NCI-H2107 (cell line): Measurements from ENCODE around the gene SPOCK1.

Experiments used
- DNase-seq: peaks from one replicate; lab custom pipeline; 2025; lab: John Stamatoyannopoulos, UW

SPOCK1 gene

DNA sequence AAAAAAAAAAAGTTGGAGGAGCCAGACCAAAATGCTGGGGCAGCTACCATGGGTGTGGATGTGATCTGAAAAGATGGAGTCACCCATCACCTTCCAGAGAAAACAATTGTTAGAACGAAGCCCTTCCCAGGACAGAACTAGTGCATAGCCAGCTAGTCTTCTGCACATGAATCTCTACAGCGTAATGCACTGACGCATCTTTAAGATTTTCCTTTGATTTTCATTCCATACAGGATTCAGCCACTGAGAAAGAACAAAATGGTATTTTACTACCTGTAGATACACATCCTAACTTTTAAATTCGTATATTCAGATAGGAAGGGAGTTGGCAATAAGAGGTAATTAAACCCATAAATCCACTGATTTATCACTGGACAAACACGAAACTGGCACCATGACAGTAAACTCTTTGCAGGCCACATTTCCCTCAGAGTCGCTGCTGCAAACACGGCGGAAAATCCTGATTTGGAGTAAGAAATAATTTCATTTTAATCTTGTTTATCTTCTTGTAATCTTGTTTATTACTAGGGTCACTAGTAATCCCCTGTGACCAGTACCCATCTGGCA is 206.6 kb downstream of the SPOCK1 start:
- no peak for DNase-seq

DNA sequence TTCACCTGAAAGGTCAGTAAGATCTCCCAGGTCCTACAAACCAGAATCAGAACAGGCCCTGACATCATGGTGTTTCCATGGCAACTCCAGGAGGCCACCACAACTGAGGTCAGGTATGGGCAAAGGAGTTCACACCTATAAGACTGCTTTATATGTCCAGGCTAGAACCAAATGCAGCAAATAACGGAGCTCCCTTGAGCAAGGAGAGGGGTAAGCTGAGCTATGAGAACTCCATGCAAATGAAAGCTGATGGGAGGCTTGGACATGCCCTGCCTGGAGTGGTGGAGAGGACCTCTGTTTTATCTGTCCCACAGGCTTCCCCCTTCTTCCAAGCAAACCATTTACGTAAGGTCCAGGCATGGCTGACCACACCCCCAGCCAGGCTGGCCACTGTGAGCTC is 207.7 kb downstream of the SPOCK1 start:
- no peak for DNase-seq

DNA sequence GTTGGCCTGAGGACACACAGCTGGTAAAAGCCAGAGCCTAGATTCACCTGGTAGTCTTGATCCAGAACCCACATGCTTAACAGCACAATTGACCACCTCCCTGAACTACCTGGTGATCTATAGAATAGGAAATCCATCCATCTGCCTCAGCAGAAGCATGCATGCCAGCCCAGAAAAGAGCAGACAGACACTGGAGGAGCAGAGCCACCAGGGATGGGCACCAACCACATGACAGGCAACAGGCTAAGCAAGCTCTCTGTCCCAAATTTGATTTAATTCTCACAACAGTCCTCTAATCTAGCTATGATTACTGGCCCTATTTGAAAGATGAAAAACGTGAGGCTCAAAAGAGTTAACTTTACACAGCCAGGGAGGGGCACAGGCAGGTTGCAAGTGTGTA is 208.1 kb downstream of the SPOCK1 start:
- DNase-seq: no peak

DNA sequence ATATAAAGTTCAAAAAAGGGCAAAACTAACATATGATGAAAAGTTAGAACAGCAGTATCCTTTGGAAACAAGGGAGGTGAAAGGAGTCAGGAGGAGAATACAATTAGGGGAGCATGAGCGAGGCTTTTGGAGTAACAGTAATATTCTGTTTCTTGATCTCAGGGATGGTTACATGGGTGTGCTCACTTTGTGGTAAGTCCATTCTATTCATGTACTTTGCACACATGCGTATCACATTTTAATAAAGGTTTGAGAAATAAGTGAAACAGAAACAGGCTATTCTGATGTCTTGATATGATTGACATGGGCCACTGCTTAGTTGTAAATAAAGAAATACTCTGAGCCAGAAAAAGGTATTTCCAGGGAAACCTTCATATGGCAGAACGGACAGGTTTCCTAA is 208.8 kb downstream of the SPOCK1 start:
- no peak for DNase-seq

DNA sequence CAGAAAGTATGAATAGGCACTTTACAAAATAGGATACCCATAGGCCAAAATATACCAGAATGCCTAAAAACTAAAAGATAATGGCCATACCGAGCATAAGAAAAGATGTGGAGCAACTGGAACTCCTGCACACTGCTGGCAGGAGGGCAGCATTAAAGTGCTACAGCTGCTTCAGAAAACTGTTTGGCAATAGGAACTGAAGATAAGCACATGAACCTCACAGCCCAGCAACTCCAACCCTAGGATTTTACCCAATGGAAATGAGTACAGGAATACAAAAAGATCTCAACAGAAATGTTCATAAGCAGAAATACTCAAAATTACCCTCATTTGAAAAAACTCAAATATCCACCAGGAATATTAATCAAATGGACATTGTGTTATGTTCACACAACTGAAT is 209.3 kb downstream of the SPOCK1 start:
- DNase-seq: no peak

DNA sequence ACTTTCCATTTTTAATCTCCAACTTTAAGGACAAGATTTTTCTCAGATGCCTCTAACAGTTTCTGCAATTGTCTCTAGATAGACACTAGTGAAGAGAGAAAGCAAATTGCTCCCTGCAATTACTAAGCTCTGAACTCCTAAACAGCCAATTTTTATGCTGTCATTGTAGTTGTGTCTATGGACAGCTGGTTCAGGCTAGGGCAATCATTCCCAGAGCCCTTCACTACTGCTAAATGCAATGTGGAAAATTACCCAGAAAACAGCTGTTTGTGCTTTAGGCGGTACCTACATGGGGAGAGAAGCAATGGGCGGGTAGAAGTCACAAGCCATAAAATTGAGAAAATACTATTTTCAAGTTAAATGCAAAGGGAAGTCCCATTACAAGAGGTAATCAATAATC is 211.6 kb downstream of the SPOCK1 start:
- no peak for DNase-seq

DNA sequence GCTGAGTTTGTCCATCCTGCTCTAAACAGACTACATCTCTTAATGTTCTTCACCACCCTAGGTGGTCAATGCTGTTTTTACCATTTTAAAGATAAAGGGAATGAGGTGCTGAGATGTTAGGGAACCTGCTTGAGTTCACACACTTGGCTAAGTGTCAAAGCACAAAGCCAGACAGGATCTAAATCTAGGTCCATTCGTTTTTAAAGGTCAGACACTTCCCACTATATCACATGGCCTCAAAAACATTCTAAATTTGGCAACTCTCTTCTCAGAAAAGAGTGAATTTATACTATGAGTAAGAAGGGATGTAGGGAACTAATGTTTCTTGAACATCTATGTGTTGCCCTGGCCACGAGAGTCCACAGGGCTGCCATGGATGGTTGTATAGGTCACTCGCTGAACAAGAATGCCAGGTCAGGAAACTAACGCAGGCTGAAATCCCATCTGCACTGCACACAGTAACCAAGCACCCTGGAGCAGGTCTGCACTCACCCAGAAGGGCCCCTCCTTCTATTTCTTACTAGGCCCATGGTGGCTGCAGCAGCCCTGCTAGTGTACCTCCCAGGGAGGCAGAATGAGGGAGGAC is 213.0 kb downstream of the SPOCK1 start:
- DNase-seq: no peak

DNA sequence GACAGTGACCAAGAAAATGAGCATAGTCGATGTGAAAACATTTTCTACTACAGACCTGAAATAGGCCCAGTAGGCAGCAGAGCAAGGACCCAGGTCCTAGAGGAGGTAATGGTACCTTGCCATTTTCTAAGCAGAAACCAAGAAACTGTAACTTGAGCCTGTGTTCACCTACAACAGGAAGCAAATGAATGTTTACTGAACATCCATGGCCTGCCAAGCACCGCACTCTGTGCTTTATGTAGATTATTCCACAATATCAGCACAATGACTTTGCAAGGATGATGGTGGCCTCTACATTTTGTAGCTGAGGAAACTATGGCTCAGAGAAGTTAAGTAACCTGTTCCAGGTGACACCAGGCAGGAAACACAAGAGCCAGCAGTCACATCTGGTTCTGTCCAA is 215.3 kb downstream of the SPOCK1 start:
- DNase-seq: no peak

DNA sequence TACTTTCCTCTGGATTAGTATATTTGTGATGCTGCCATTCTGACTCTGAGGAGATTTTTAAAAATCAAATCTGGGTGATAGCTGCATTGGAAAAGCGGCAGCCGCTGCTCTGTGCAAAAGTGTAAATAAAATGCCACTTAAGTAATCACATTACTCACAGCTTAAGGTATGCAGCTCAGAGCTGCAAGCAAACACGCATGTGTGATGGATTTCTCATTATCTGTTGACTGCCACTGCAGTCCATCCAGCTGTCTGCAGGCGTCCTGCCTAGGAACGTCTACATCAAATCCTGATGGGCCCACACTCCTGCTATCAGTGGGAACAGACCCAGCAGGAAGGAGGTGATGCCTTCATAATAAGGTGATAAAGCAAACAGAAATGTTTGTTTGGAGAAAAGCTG is 216.9 kb downstream of the SPOCK1 start:
- DNase-seq: no peak

DNA sequence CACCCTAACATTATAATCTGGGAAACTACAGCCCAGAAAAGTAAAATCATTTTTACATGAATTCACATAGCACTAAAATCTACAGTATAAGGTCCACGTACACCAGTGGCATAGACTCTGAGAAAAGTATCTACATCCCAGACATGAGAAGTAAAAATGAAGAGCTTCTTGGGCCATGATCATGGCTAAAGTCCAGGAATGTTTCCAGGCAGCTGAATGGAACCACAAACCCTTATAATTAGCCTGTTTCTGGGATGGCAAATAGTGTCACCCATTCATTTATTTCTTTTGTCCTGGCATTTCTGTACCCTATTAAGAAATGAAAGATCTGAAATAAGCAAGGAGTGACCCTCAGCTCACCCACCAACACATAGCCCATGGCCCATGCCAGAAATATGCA is 217.9 kb downstream of the SPOCK1 start:
- no peak for DNase-seq

DNA sequence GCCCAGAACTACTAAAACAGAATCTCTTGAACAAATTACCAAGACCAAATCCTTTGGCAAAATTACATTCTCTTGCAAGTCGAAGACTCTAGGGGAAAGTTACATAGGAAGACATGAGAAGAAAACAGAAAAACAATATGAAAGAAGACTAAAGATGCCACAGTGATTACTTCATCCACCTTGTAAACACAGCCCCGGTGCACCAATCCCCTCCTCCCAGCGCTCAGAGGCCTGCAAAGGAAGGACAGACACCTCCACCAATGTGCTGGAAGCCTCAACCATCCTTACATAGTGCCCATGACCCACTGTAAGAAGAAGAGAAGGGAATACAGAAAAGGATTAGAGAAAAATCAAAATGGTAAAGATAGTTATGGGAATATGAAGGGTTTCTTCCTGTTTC is 218.5 kb downstream of the SPOCK1 start:
- no peak for DNase-seq

DNA sequence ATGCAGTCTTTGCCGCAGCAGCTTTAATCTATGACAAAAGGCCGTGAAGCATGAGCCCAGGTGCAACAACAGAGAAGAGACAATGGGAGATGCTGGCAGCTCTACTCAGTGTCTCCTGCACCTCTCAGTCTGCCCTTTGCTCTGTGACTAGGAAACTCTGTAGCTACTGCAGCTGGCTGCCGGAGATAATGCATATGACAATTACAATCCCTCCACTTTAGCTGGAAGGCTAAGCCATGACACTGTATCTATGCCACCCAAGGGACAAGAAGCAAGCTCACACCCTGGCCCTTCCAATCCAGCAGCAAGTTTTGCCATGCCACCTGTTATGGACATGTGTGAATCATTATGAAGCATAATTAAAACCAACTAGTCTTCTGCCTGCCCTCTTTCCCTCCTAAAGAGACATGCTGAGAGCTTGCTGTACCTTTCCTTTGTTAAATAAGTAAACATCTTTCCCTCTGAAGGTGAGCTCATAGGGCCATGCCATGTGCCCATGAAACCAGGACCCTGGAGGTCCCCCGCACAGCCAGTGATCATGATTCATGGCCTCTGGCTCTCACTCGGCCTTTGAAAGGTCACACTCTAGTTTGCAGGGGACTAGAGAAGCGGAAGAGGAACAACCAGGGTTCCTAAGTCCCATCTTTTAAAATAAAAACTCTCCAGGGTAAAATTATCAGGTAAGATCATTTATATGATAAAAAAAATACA is 219.4 kb downstream of the SPOCK1 start:
- no peak for DNase-seq

DNA sequence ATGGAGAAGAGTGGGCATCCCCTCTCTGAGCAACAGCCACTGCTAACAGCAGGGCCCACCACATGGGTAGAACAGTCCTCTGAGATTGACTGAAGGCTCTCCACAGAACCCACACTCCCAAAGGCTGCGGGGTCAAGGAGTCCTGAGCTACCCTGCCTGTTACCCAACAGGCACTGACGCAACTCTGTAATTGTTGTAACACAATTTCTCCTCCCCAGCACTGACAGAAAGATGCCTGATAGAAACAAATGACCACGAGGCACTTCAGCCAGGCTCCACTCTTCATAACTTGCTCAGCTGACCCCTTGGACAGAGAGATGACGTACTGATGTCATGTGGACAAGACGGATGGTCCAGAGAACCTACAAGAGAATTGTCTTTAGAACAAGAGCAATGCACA is 220.7 kb downstream of the SPOCK1 start:
- no peak for DNase-seq

DNA sequence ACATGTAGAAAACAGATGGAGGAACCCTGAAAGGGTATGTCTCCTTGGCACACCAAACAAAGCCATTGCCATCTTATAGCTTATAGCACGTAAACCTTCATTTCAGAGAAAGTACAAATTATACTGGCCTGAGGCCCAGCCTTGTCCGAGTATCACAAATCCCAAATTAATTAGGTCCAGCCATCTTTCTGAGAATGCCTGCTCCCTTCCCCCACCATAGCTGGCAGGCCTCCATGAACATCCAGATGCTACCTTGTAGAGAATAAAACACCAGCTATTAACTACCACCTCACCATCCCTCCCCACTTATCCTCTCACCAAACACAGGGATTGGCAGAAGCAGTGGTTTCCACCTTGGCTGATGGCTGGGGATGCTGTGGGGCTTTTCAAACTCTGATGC is 224.0 kb downstream of the SPOCK1 start:
- no peak for DNase-seq

DNA sequence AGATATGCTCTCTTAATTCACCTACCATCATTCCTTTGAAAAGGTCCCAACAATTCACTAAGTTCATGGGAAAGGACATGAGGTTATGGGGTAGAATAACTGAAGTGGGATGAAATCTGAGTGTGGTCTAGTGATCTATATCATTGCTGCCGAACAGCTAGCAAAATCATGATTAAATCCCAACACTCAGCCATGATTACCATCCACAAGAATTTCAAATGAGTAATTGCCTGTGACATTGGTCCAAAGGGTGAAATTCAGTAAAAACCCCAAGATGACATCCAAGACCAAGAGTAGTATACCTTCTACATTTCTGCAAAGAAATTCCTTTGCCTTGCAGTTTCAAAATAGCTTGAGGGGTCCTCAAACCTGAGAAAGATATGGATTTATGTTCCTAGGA is 225.6 kb downstream of the SPOCK1 start:
- no peak for DNase-seq

DNA sequence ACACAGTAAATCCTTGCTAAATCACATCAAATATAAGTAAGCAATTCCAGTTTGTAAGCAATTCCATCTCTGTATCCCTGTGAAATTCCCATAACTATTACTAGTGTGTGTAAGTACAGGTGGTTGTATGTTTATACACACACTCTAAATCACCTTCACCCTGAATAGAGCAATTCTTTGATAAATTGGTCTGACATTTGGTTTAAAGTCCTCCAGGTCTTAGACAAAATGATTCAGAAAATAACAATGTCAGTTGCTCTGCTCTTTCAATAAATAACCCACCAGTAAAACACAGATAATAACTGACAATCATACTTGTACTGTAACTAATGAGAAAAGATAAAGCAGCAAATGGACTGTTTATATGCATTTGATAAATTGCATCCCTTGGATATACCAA is 226.3 kb downstream of the SPOCK1 start:
- DNase-seq: no peak

DNA sequence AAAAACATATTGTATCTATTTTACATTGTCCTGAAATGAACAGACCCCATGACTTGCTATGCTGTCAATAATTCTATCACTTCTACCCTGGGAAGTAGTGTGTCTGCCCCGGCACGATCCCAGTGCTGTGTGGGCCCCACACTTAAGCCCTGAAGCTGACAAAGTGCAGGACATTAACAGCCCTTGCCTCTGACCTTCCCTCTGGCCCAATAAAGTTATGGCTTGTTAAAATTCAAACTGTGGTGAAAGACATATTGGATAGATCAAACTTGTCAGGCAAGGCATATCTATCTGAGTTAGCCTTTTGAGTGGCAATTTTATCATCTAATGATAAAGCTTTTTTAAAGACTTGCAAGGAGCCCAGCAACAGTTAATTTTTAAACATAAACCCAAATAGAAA is 229.2 kb downstream of the SPOCK1 start:
- no peak for DNase-seq

DNA sequence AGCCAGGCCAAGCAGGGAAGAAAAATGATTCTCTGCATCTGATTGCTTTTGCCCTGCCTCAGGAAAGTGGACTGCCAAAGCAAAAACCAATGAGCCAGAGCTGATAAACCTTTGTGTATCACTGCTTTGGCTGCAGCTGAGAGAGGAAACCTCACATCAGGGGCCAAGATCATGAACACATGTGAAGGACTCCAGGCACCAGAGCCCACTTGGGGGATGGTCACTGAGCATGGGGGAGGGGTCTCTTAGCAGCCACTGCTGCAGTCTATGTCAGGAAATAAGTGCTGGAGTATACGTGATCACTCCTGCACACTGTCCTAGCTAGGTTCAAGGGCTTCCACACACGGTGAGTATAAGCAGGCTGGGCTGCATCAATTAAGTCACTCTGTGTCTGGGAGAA is 229.9 kb downstream of the SPOCK1 start:
- no peak for DNase-seq

DNA sequence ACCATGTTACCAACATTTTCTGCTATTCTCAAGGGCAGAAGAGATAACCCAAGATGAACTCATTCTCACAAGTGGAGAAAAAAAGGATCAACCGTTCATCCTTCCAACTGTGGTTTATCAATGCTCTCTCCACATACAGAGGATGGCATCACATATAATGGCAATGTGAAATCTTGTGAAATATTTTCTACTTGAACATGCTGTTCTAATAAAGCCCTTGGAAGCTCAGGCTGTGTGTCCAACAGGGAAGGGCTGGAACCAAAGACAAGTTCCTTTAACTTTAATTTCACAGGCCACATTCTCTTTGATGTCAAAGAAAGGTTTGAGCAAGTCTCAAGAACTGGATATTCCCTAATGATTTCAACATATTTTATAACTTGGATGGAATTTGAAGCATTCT is 230.5 kb downstream of the SPOCK1 start:
- no peak for DNase-seq

DNA sequence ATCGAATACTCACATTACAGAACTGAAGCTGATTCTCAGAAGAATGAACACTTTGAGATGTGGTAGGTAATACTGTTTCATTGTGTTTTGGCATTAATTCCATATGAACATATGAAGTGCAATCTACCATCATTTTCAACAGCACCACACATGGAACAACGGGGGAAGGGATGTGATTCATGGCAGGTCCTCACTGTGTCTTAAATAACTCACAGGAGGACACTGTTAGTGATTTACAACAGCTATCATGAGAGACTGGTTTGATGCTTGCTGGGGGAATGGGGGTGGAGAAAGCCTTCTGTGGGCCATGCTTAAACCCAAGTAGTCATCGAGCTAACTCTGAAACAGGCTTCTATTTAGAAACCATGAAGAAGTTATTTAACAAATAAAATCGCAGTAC is 232.9 kb downstream of the SPOCK1 start:
- no peak for DNase-seq

DNA sequence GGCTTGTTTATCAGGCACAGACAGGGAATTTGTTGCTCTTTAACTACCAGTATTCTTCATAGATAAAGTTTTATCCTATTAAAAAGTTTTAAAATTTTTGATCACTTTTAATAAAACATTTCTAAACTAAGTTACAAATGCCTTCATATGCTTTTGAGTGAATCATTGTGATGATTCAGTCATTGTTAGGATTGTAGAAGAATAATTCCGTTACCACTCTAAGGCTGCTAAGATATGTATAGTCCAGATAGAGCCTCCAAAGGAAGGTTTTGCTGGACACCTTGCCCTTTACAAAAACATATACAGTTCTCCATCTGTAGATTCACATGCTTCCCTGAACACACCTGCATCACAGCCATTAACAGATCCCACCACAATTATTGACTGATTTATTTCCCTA is 233.7 kb downstream of the SPOCK1 start:
- DNase-seq: no peak

DNA sequence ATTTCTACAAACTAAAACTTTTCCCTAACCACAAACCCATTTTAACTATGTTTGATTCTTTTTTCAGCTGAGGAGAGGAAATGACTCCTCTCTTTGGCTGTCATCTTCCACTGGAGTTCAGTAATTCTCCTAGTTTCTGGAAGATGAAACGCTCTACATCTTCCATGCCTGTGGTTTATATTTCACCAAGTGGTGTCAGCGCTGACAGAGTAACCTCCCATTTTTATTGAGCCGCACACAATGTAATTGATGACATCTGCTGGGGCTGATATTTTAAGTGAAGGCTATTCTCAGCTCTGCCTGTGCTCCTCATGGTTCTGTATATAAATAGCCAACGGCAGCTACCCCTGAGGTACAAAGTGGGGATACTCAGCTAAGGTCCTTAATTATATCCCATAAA is 234.6 kb downstream of the SPOCK1 start:
- DNase-seq: no peak

DNA sequence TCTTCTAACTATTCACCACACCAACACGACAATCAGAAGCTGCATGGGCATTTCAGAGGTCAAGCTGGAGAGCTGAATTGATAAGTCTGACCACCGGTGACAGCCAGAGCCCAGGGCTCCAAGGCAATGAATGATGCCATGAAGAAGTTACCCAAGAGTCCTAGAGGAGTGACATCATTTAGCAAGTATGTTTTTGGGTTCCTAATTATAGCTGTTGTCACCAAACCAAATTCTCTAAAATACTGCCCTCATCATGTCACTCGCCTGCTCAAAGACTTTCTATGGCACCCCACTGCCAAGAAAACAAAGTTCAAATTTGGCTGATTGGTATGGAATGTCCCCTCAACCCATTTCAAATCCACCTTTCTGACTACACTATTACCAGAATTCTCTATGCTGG is 235.1 kb downstream of the SPOCK1 start:
- no peak for DNase-seq
